SW 1271 (cell line): ENCODE data around the gene CA6.
"Not testable (repeated sequence)": the region's sequence is repeated elsewhere in the genome, so short reads cannot be mapped to it uniquely, and the experiment has no call there.

ENCODE experiments used
- DNase-seq, 2 experiments: peaks; one replicate each; lab custom pipeline; 2025; lab: John Stamatoyannopoulos, UW

The CA6 gene

DNA sequence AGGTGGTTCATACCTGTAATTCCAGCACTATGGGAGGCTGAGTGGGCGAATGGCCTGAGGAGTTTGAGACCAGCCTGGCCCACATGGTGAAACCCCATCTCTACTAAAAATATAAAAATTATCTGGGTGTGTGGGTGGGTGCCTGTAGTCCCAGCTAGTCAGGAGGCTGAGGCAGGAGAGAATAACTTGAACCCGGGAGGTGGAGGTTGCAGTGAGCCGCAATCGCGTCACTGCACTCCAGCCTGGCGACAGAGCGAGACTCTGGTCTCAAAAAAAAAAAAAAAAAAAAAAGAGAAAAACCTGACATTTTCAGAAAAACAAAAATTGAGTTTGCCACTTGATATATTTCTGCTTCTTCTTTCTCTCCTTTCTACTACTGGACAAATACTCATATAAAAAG lies 24.3 kb downstream of the CA6 start:
- DNase-seq = no peak

DNA sequence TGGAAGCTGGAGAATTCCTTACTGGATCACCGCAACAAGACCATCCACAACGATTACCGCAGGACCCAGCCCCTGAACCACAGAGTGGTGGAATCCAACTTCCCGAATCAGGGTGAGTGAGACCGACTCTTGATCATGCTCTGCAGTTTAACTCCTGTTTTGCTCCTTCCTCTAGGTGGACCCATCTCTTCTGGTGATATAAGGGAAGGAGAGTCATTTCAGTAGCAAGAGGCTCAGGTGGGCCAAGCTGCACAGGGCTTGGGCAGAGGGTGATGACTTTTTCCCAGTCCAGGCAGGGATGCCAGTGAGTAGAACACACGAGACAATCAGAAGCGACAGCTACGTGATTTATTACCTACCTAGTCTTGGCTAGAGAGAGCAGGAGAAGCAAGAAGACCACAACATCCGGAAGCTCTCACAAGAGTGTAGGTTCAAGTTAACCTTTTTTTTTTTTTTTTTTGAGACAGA lies 25.2 kb downstream of the CA6 start:
- DNase-seq = no peak

DNA sequence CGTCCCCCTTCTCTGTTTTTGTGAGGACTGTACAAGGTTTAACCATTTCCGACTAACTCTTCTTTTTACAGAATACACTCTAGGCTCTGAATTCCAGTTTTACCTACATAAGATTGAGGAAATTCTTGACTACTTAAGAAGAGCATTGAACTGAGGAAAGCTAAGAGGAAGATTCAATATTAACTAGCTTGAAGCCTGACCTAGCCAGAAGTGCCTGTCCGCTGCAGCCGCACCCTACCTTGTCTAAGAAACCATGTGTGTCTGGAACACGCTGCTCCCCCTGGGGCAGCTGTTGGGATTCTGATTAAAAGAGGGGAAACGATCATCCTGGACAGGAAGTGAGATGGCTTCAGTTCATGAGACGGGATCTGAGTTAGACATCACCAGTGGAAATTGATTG lies 28.9 kb downstream of the CA6 start:
- no peak for DNase-seq

DNA sequence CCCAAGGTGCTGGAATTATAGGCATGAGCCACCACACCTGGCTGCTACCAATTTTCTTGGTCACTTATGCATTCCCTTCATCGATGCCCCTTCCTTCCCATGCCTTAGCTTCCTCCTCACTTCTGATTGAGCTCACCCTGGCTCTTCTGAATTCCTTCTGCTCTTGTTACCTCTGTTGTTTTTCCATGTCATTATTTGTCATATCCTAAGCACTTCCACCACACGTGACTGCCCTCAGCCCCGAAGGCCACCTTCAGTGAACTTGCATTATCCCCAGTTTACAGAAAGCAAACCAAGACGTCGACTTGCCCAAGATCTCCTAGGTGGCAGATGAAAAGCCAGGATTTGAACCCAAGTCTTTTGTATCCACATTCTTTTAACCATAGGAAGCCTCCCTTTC lies 30.7 kb downstream of the CA6 start:
- DNase-seq = no peak

DNA sequence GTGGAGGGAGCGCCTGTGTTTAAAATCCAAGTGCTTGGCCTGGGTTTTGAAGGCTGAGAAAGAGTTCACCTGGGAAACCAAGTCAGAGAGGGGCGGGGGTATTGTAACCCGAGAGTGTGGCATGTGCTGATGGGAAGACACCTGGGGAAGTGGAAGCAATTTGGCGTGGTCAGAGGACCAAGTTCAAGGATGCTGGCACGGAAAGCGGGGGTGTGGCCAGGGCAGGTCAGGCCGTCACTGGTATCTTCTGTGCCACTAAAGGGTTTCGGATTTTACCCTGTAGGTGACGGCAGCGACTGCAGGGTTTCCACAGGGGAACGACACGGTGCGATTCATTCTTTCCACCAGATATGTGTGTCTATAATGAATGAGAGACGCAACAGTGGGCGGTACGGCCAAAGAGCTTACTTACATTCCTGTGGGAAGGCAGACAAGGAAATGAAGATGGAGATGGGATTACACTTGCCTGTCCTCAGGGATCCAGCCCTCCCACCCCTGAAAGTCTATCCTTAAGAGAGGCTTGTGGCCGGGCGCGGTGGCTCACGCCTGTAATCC lies 31.3 kb downstream of the CA6 start:
- no peak for DNase-seq

DNA sequence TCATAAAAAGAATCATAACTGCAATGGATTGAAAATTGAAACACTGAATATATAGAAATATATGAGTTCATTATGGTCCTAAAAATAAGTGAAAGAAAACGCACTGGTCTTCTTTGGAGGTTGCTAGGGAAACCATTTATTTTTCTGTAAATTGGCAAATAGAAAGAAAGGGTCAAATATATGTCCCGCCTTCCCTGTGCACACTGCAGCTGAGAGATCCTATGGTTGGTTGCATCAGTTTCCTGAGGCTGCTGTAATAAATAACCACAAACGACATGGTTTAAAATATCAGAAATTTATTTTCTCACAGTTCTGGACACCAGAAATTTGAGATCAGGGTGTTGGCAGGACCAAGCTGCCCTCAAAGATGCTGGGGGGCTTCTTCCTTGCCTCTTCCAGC lies 35.0 kb downstream of the CA6 start:
- no peak for DNase-seq

DNA sequence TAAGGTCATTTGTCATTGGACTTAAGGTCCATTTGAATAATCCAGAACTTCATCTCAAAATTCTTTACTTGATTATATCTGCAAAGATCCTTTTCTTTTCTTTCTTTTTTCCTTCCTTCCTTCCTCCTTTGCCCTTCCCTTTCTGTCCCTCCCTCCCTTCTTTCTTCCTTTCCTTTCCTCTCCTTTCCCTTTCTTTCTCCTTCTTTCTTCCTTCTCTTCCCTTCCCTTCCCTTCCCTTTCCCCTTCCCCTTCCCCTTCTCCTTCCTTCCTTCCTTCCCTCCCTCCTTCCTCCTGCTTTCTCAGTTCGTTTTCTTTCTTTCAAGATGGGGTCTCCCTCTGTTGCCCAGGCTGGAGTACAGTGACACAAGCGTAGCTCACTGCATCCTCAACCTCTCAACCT lies 35.5 kb downstream of the CA6 start:
- DNase-seq = no peak

DNA sequence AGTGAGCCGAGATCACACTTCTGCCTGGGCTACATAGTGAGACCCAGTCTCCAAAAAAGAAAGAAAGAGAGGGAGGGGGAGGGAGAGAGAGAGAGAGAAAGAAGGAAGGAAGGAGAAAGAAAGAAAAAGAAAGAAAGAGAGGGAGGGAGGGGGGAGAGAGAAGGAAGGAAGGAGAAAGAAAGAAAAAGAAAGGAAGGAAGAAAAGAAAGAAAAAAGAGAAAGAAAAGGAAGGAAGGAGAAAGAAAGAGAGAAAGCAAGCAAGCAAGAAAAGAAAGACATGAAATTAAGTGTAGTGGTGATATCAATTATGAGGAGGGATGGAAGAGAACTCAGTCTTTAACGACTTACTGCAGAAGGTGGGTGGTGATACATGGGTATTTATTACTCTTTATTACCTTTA lies 38.5 kb downstream of the CA6 start:
- DNase-seq = no peak

DNA sequence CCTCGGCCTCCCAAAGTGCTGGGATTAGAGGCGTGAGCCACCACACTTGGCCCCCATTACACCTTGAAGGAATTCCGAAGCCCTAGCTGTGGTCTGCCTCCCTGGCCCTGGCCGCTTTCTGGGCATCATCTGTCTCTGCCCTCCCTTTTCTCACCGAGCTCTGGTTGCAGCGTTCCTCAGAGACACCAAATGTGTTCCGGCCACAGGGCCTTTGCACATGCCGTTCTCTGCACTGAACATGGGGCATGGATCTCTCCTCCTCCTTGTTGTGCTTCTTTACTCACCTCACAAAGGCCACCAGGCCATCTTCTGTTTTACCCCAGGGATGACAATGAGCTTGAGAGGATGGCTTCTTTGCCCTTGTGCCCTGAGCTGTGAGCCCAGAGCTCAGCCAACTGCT lies 39.3 kb downstream of the CA6 start:
- DNase-seq = no peak

DNA sequence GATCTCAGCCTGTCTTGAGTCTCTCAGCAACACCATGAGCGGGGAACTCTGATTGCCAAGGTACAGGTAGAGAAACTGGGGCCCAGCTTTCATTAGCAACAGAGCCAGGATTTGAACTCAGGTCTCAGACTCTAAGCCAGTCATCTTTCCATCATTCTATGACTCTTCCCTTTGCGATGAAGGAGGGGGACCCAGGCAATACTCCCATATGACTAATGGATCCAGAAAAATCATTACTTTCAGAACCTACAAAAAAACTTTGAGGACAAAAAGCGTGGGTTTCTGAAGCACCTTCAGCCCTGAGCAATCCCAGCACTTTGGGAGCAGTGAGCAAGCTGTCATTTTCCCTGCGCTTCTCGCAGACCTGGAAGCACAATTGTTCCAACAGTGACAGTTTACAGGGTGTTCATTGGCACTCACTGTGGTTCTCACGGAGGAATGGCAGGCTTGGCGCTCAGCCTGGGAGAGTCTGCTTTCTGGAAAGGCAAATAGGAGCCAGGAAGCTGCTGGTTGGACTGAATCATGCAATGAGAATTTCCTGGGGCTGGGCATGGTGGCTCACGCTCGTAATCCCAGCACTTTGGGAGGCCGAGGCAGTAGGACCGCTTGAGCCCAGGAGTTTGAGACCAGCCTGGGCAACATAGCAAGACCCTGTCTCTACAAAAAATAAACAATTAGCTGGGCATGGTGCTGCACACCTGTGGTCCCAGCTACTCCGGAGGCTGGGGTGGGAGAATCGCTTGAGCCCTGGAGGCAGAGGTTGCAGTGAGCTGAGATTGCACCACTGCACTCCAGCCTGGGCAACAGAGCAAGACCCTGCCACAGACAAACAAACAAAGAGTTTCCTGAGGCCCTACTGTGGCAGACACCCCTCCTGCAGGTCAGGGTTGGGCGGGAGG lies 40.5 kb downstream of the CA6 start:
- DNase-seq = peak; percentile 56 to 87

DNA sequence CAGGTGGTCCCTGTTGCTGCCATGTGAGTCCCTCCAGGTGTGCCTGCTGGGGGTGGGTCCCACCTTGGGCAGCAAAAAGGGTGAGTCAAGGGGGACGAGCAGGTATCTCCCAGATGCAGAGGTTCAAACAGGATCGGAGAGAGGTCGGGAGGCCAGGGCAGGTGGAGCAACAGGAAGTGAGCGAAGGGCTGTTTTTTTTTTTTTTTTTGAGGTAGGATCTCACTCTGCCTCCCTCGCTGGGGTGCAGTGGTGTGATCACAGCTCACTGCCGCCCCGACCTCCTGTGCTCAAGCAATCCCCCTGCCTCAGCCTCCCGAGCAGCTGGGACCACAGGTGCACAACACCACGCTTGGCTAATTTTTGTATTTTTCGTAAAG lies 41.1 kb downstream of the CA6 start:
- DNase-seq = no peak

DNA sequence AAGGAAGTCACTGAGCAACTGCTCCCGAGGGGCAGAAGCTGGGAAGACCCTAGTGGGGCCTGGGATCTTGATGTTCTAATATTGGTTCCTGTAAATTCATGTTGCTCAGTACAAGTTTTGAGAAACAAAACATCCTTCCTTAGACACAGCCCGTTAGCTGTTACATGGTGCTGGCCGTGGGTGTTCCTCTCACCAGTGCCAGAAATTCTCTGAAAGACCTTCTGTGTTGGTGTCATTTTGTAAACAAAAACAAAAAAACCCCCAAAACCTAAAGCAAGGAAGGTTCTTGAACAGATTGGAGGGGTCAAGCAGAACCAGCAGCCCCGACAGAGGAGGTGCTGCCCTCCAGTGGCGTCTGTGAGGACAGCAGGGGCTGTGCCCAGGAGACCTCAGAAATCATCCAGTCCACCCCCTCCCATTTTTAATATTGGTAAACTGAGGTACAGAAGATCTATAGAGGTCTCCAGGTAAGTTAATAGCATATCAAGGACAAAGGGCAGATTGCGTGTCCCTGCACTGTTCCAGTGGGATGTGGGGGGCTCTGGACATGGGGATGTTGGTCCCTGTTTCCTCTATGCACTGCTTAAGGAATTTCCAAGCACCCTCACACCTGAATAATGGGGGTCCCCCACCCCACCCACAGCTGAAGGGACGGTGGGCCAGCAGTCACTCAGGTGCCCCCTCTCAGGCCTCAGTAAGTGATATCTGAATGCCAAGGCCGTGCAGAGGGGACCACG lies 42.4 kb downstream of the CA6 start:
- DNase-seq = peak; percentile 19 to 49

DNA sequence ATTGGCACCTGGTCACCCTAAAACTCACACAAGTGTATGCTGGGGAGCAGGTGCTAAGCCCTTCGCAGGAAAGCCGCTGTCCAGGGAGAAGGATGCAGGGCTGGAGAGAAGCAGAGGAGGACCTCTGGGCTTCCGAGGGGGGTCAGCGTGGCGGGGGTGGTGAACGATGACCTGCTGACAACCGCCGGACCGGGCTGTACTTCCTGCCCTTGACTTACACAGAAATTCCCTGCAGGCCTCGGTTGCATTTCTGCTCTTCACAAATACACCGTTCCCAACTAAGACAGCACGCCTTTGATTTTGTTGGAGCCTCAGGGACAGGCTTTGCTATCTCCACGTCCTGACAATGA lies 42.9 kb downstream of the CA6 start:
- no peak for DNase-seq

DNA sequence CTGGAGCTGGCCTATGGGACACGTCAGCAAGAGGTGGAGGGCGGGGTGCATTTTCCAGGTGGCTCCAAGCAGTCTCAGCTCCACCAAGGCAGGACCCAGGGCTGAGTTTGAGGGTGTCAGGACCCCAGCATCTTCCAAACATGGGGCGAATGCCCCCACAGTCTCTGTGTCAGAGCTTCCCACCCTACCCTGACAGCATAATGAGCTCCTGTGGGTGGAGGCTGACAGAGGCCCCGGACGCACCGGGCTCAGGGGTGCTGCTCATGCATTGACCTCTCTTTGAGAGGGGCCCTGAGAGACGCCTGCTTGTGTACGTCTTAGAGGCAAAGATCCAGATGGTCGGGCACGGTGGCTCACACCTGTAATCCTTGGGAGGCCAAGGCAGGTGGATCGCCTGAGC lies 43.4 kb downstream of the CA6 start:
- DNase-seq = no peak

DNA sequence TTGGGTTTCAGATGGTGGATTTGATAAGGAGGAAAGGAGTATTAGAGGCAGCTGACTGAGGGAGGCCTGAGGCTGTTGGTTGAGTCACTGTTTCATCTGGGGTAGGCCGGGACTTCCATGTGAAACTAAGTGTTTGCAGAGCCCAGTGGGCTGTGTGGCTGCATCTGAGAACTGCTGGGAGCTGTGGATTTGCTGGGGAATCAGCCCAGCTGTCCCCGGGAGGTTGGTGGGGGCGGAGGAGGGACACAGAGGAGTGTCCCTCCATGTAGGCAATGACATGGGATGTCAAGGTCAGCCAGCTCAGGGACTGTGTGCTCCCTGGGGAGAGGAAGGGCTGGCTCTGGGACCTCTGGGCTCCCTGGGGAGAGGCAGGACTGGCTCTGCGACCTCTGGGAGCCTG lies 44.2 kb downstream of the CA6 start:
- DNase-seq = no peak

DNA sequence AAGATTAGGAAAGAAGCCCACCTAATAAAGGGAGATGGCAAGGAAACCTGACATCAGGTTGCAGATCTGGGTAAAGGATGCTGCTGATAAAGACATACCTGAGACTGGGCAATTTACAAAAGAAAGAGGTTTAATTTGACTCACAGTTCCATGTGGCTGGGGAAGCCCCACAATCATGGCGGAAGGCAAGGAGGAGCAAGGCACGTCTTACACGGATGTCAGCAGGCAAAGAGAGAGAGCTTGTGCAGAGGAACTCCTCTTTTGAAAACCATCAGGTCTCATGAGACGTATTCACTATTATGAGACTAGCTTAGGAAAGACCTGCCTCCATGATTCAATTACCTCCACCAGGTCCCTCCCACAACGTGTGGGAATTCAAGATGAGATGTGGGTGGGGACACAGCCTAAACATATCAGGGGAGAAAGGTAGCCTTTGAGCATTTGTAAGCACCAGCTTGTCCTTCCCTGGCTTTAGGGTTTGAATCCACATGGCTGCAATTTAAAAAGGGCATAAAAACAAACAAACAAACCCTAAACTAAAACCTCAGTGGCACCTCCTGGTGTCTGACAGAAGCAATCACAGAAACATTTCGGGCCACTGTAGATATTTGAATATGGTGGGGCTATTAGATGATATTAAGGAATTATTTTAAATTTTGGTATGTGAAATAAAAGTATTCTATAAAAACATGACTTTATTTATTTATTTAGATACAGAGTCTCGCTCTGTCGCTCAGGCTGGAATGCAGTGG lies 47.4 kb downstream of the CA6 start:
- no peak for DNase-seq

DNA sequence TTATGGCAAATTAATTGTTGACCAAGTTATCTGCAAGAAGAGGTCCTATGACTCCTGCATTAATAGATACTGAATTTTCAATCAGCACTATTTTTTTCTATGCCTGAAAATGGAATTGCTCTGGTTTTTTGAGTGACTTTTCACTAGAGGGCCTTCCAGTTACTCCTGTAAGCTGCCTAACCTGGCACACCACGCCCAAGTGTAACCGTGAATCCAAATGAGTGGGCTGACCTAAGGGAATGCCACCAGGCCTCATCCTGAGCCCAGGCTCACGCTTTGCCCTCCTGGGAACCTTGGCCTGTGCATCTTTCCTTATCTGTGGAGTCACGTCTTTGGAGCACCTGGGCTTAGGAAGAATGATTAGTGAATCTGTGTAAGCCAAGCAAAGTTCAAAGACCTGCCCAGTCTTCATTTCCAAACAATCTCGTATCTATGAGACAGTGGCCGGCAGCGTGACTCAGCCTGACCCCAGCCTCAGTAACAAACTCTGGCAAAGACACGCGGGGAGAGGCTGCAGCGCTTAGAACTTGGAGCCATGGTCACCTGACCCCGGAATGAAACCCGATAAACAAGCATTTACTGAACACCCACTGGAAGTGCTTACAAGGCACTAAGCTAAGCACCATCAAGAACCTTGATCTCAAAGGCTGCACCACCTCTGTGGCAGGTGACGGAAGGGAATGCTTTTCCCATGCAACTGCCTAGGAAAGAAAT lies 48.5 kb downstream of the CA6 start:
- DNase-seq = not testable (repeated sequence)

DNA sequence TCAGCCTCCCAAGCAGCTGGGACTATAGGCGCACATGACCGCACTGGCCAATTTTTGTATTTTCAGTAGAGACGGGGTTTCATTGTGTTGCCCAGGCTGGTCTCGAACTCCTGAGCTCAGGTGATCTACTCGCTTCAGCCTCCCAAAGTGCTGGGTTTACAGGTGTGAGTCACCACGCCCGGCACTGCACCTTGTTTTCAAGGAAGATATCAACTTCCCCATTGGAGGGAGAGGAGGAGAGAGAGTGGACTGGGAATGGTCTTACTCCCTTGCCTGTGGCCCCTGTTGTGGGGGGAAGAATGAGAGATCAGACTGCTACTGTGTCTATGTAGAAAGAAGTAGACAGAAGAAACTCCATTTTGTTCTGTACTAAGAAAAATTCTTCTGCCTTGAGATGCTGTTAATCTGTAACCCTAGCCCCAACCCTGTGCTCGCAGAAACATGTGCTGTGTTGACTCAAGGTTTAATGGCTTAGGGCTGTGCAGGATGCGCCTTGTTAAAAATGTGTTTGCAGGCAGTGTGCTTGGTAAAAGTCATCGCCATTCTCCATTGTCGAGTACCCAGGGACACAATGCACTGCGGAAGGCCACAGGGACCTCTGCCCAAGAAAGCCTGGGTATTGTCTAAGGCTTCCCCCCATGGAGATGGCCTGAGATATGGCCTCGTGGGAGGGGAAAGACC lies 56.0 kb downstream of the CA6 start:
- DNase-seq = not testable (repeated sequence)

DNA sequence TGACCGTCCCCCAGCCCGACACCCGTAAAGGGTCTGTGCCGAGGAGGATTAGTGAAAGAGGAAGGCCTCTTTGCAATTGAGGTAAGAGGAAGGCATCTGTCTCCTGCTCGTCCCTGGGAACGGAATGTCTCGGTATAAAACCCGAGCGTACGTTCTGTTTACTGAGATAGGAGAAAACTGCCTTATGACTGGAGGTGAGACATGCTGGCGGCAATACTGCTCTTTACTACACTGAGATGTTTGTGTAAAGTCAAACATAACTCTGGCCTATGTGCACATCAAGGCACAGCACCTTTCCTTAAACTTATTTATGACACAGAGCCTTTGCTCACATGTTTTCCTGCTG lies 56.5 kb downstream of the CA6 start:
- not testable (repeated sequence) for DNase-seq

DNA sequence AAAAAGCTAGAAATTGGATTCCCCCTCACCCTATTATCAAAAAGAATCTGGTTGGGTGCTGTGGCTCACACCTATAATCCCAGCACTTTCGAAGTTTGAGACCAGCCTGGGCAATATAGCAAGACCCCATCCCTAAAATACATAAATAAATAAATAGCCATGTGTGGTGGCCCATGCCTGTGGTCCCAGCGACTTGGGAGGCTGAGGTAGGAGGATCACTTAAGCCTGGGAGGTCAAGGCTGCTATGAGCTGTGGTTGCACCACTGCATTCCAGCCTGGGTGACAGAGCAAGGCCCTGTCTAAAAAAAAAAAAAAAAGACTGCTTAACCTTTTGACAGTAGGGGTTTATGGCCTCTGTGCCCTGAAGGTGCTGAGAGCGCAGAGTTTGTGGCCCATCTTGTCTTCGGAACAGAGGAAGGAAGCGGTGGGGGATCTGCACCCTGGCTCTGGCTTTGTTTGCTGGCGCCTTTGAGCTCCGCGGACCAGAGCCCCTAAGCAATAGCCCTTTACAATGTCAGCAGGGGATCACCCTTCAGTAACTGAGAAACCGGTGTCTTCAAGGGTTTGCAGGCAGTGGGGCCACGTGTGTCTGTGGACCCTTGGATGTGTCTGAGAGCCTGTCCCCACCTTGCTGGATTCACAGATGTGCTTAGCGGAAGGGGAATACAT lies 58.5 kb downstream of the CA6 start:
- DNase-seq = no peak
